Neuronal stem cell (in vitro differentiated cells): Measurements from ENCODE around the gene VPS39.

Experiments
- DNase-seq: peaks from one replicate; pipeline ENCODE4 v3.0.0-alpha.2; 2013; ENCODE audit warnings: low spot score
- H2AFZ ChIP-seq: one replicate; pipeline ENCODE4 v1.6.1; 2013; ENCODE audit warnings: mild to moderate bottlenecking, low read length, inconsistent platforms
- H2AK5ac ChIP-seq: 2 replicates; pipeline ENCODE4 v1.6.1; 2013; ENCODE audit warnings: low read depth, mild to moderate bottlenecking, inconsistent platforms, low read length, moderate library complexity, mixed read lengths
- H2BK120ac ChIP-seq: 2 replicates; pipeline ENCODE4 v1.6.1; 2013; ENCODE audit warnings: low read depth, mild to moderate bottlenecking, inconsistent platforms, low read length, moderate library complexity, mixed read lengths
- H2BK12ac ChIP-seq: one replicate; pipeline ENCODE4 v1.6.1; 2013; ENCODE audit warnings: low read length, inconsistent platforms
- H2BK15ac ChIP-seq: 2 replicates; pipeline ENCODE4 v1.6.1; 2013; ENCODE audit warnings: mild to moderate bottlenecking, low read length, inconsistent platforms, mixed read lengths
- H2BK5ac ChIP-seq: one replicate; pipeline ENCODE4 v1.6.1; 2013; ENCODE audit warnings: inconsistent platforms, mild to moderate bottlenecking, low read length, moderate library complexity
- H3K14ac ChIP-seq: one replicate; pipeline ENCODE4 v1.6.1; 2013; ENCODE audit warnings: low read length, inconsistent platforms
- H3K18ac ChIP-seq: 2 replicates; pipeline ENCODE4 v1.6.1; 2013; ENCODE audit warnings: low read length, inconsistent platforms
- H3K23ac ChIP-seq: 2 replicates; pipeline ENCODE4 v1.6.1; 2013; ENCODE audit warnings: low read depth, mild to moderate bottlenecking, mixed read lengths, low read length, inconsistent platforms; ENCODE audit not compliant: poor library complexity
- H3K27ac ChIP-seq: replicated peaks from 3 replicates; pipeline ENCODE4 v1.5.1; 2013; ENCODE audit warnings: low read length, inconsistent platforms
- H3K27me3 ChIP-seq, 3 experiments: 2 replicates each; pipeline ENCODE4 v1.6.1; 2013; ENCODE audit warnings: low read length in 3 of 3, mild to moderate bottlenecking in 2 of 3, inconsistent platforms in 1 of 3, low read depth in 1 of 3, mixed read lengths in 1 of 3, moderate library complexity in 1 of 3; ENCODE audit not compliant: control insufficient read depth in 3 of 3, insufficient read depth in 3 of 3
- H3K36me3 ChIP-seq, 2 donors: replicated peaks in 1 of 2; 2 replicates each; pipeline ENCODE4 v1.6.1; 2013; ENCODE audit warnings: low read length in 2 of 2; ENCODE audit not compliant: control insufficient read depth in 2 of 2, insufficient read depth in 2 of 2
- H3K4ac ChIP-seq: 2 replicates; pipeline ENCODE4 v1.6.1; 2013; ENCODE audit warnings: inconsistent platforms, mild to moderate bottlenecking, low read length, moderate library complexity
- H3K4me1 ChIP-seq, 2 donors: 1 replicate in 1 of 2; 2 replicates in 1 of 2; pipeline ENCODE4 v1.6.1; 2013; ENCODE audit warnings: low read length in 2 of 2, low read depth in 1 of 2; ENCODE audit not compliant: control insufficient read depth in 2 of 2, insufficient read depth in 1 of 2
- H3K4me2 ChIP-seq: one replicate; pipeline ENCODE4 v1.6.1; 2013; ENCODE audit warnings: mild to moderate bottlenecking, low read length, inconsistent platforms; ENCODE audit not compliant: insufficient read depth, poor library complexity, severe bottlenecking
- H3K4me3 ChIP-seq, 2 donors: 2 replicates each; pipeline ENCODE4 v1.5.1; 2013; ENCODE audit warnings: low read length in 2 of 2, mild to moderate bottlenecking in 2 of 2, inconsistent platforms in 1 of 2, moderate library complexity in 1 of 2
- H3K79me1 ChIP-seq: one replicate; pipeline ENCODE4 v1.6.1; 2013; ENCODE audit warnings: low read depth, mild to moderate bottlenecking, inconsistent platforms, low read length, moderate library complexity
- H3K9ac ChIP-seq: one replicate; pipeline ENCODE4 v1.6.1; 2013; ENCODE audit warnings: mild to moderate bottlenecking, low read depth, low read length, inconsistent platforms; ENCODE audit not compliant: poor library complexity
- H3K9me3 ChIP-seq, 2 donors: replicated peaks in 1 of 2; 2 replicates each; pipeline versions ENCODE3 to v1.6.1; 2013; ENCODE audit warnings: low read length in 2 of 2, mild to moderate bottlenecking in 2 of 2, inconsistent platforms in 1 of 2, low read depth in 1 of 2, mixed read lengths in 1 of 2, moderate library complexity in 1 of 2; ENCODE audit not compliant: control insufficient read depth in 2 of 2, insufficient read depth in 1 of 2
- H4K8ac ChIP-seq: one replicate; pipeline ENCODE4 v1.6.1; 2013; ENCODE audit warnings: low read depth, mild to moderate bottlenecking, inconsistent platforms, low read length, moderate library complexity
- H4K91ac ChIP-seq: one replicate; pipeline ENCODE4 v1.6.1; 2013; ENCODE audit warnings: low read length, low read depth, mild to moderate bottlenecking, inconsistent platforms; ENCODE audit not compliant: poor library complexity
- WGBS, 2 donors: extraction: QIAGEN DNeasy Blood & Tissue Kit; methylation state at CpG; one replicate each; pipeline ENCODE4 v1.1.7; 2013; ENCODE audit warnings: missing lambda C conversion rate in 2 of 2, mixed read lengths in 1 of 2; ENCODE audit not compliant: insufficient read length in 2 of 2, insufficient replicate concordance in 1 of 2; ENCODE audit errors: extremely low coverage in 2 of 2; 5-methylcytosine and 5-hydroxymethylcytosine counted together

The VPS39 gene

GRCh38 chr15:42146551-42147430 lies 61.3 kb downstream of the VPS39 start:
- DNase-seq, result no peak
- no peak overlapping the region for H3K4me3 ChIP-seq
- no peak overlapping the region for H3K23ac ChIP-seq
- H3K27ac ChIP-seq, result no peak overlapping the region
- H3K18ac ChIP-seq, result peak overlapping the region; percentile 17
- peak overlapping the region; percentile 9 for H3K14ac ChIP-seq
- WGBS, 2 donors, result no CpG with 5 or more reads among the region's 24 CpGs
- peak overlapping the region; percentile 22 for H2AK5ac ChIP-seq
- H3K4ac ChIP-seq, result no peak overlapping the region
- no peaks in the 10 kb centered on the region for H3K9me3 ChIP-seq
- peaks cover 0 to 13% (median 0%) of the 10 kb centered on the region in 3 experiments for H3K27me3 ChIP-seq
- no peak overlapping the region for H4K91ac ChIP-seq
- no peak overlapping the region for H2BK15ac ChIP-seq
- no peaks in the 10 kb centered on the region for H3K4me1 ChIP-seq
- H3K79me1 ChIP-seq, result no peaks in the 10 kb centered on the region
- H2BK12ac ChIP-seq, result peak overlapping the region; percentile 67
- H3K9ac ChIP-seq, result no peak overlapping the region
- H3K4me2 ChIP-seq, result no peak overlapping the region
- H3K36me3 ChIP-seq, result no peaks in the 10 kb centered on the region
- no peak overlapping the region for H2BK120ac ChIP-seq
- no peak overlapping the region for H4K8ac ChIP-seq
- peak overlapping the region; percentile 17 for H2AFZ ChIP-seq
- H2BK5ac ChIP-seq, result peak overlapping the region; percentile 19

- Histone ChIP-seq H3K4me3 (no peak overlapping the region), H3K9me3 (no peaks in the 10 kb centered on the region), H2BK12ac (no peak overlapping the region), H3K36me3 (no peaks in the 10 kb centered on the region), H2BK5ac (no peak overlapping the region), H3K4me1 (no peaks in the 10 kb centered on the region), H2AK5ac (no peak overlapping the region), H3K4ac (no peak overlapping the region), H2AFZ (no peak overlapping the region), H3K14ac (no peak overlapping the region), H3K27ac (no peak overlapping the region), H3K27me3 (peaks cover 0 to 13% (median 0%) of the 10 kb centered on the region in 3 experiments), H3K79me1 (no peaks in the 10 kb centered on the region), H3K9ac (no peak overlapping the region), H4K8ac (no peak overlapping the region), H3K23ac (no peak overlapping the region), H2BK120ac (no peak overlapping the region), H4K91ac (no peak overlapping the region), H3K18ac (peak overlapping the region; percentile 2), H2BK15ac (no peak overlapping the region), H3K4me2 (no peak overlapping the region)
- no peak for DNase-seq
- no CpG with 5 or more reads among the region's 29 CpGs for whole genome bisulfite sequencing, 2 donors
These were observed 62.3 kb downstream of the VPS39 start for GRCh38 chr15:42145546-42146455.

- Histone ChIP-seq H3K4ac (no peak overlapping the region), H2BK120ac (no peak overlapping the region), H4K8ac (no peak overlapping the region), H3K27ac (no peak overlapping the region), H3K79me1 (no peaks in the 10 kb centered on the region), H3K9ac (no peak overlapping the region), H2AFZ (no peak overlapping the region), H3K27me3 (peaks cover 0 to 13% (median 0%) of the 10 kb centered on the region in 3 experiments), H3K4me2 (no peak overlapping the region), H3K36me3 (no peaks in the 10 kb centered on the region), H3K4me1 (no peaks in the 10 kb centered on the region), H2AK5ac (no peak overlapping the region), H3K18ac (no peak overlapping the region), H2BK5ac (no peak overlapping the region), H2BK12ac (no peak overlapping the region), H4K91ac (no peak overlapping the region), H3K14ac (no peak overlapping the region), H3K23ac (no peak overlapping the region), H3K9me3 (no peaks in the 10 kb centered on the region), H3K4me3 (no peak overlapping the region), H2BK15ac (no peak overlapping the region)
- no CpG with 5 or more reads among the region's 9 CpGs for WGBS, 2 donors
- no peak for DNase-seq
These were observed 63.2 kb downstream of the VPS39 start for GRCh38 chr15:42144841-42145375.
